ENCODE measurements around the gene MROH9. TPM values are rescaled to one million over a fixed set of nuclear protein-coding genes. Genes with fewer than 3 reads are reported as not detected.

Gene MROH9, protein sequence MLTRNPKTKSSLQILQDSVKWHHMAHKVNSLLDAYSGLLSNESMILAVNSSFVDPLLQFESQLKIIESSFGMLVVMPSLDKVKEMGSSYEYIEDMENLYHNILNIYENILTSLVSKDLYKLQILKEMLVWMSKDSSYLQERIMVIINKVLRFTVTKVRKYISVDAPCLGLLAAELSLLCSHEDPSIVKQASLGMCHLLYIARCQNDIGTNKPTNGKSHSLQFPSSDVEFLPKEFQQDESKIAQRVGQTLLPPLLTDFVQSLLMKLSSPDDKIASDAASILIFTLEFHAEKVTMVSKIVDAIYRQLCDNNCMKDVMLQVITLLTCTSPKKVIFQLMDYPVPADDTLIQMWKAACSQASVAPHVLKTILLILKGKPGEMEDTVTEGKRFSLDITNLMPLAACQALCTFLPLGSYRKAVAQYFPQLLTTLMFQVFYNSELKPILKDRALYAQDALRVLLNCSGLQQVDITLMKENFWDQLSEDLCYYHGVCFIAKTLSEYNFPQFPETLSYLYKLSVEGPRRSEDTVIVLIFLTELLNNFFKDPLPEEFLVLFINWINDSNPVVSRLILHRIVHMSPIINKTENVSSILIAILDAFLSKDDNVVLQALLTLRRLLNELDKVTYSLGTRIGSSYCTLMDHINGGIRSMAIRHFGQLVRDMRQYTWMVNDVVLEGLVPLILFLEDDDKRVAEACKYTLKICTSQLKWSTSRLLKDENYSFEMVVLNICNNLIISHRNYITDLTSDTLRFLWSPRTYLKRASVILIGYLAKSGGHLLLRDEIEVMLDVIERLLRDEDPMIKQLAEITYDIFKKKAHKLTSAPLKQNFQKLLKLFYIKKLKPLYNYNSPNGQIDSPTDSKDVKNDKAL
- total RNA-seq = not detected

- Histone ChIP-seq H3K4me3 (no peak within 1 kb of the TSS), H3K27me3 (no peaks in the 10 kb centered on the region), H3K4me1 (no peaks in the 10 kb centered on the region), H3K9me3 (no peaks in the 10 kb centered on the region), H3K36me3 (no peaks in the 10 kb centered on the region), H3K27ac (no peak within 1 kb of the TSS)
- DNase-seq (ENCODE audit: low spot score in 2 of 2) = no peak
- intact Hi-C loops (cut with DNase I) = no loop called here
- TF ChIP-seq, protein P1, sequence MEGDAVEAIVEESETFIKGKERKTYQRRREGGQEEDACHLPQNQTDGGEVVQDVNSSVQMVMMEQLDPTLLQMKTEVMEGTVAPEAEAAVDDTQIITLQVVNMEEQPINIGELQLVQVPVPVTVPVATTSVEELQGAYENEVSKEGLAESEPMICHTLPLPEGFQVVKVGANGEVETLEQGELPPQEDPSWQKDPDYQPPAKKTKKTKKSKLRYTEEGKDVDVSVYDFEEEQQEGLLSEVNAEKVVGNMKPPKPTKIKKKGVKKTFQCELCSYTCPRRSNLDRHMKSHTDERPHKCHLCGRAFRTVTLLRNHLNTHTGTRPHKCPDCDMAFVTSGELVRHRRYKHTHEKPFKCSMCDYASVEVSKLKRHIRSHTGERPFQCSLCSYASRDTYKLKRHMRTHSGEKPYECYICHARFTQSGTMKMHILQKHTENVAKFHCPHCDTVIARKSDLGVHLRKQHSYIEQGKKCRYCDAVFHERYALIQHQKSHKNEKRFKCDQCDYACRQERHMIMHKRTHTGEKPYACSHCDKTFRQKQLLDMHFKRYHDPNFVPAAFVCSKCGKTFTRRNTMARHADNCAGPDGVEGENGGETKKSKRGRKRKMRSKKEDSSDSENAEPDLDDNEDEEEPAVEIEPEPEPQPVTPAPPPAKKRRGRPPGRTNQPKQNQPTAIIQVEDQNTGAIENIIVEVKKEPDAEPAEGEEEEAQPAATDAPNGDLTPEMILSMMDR (IDR thresholded peaks at IDR 0.05) = no peak
Observed at GRCh38 chr1:170935231-170935630, at the start of gene MROH9. MROH9 (plus strand) TSS chr1:170935534; CDS start chr1:170945557, 10,023 bp downstream.

- H3K9me3 ChIP-seq = no peaks in the 10 kb centered on the region
- H3K4me3 ChIP-seq = no peak overlapping the region
- H3K4me1 ChIP-seq = peaks cover 0 to 9% of the 10 kb centered on the region in 2 donors
- H3K36me3 ChIP-seq = no peaks in the 10 kb centered on the region
- DNase-seq (ENCODE audit: low spot score in 2 of 2) = no peak
- intact Hi-C loops (cut with DNase I) = loop anchor here (5.0 to 10.0 kb wide), 3 partner anchors 42 to 881 kb away; no protein-coding TSS in a partner anchor
- TF ChIP-seq, protein P1 (IDR thresholded peaks at IDR 0.05) = no peak
- no peaks in the 10 kb centered on the region for H3K27me3 ChIP-seq
- no peak overlapping the region for H3K27ac ChIP-seq
Observed at GRCh38 chr1:170885551-170885950, 49.8 kb upstream of the MROH9 start.

- TF ChIP-seq, protein P1 (IDR thresholded peaks at IDR 0.05) = no peak
- Histone ChIP-seq H3K9me3 (no peaks in the 10 kb centered on the region), H3K4me3 (no peak overlapping the region), H3K36me3 (no peaks in the 10 kb centered on the region), H3K4me1 (peaks cover 0 to 9% of the 10 kb centered on the region in 2 donors), H3K27ac (no peak overlapping the region), H3K27me3 (no peaks in the 10 kb centered on the region)
- intact Hi-C loops (cut with DNase I) = loop anchor here (5.0 to 10.0 kb wide), 3 partner anchors 41 to 882 kb away; no protein-coding TSS in a partner anchor
- DNase-seq (ENCODE audit: low spot score in 2 of 2) = no peak
Observed at GRCh38 chr1:170886460-170886859, 48.9 kb upstream of the MROH9 start.

DNA sequence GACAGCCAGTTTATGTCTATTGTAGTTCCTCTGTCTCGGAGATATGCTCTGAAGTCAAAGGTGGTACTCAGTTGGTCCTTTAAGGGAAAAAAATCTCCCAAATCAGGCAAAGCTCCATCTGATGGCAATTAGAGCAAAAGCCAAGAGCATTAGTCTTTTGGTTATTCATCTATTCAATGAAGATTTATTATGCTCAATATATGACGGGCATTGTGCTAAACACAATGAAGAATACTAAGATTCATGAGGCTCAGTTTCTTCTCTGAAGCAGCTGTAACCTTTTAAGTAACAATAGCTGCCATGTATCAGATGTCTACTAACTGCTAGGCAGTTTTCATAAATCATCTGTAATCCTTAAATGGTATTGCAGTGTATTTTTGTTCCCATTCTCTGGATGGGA is 47.6 kb upstream of the MROH9 start:
- H3K27me3 ChIP-seq = no peaks in the 10 kb centered on the region
- no peak overlapping the region for H3K27ac ChIP-seq
- DNase-seq (ENCODE audit: low spot score in 2 of 2) = no peak
- intact Hi-C loops (cut with DNase I) = loop anchor here (5.0 to 10.0 kb wide), 3 partner anchors 40 to 883 kb away; no protein-coding TSS in a partner anchor
- no peak overlapping the region for H3K4me3 ChIP-seq
- no peaks in the 10 kb centered on the region for H3K9me3 ChIP-seq
- TF ChIP-seq, protein P1 (IDR thresholded peaks at IDR 0.05) = no peak
- no peaks in the 10 kb centered on the region for H3K36me3 ChIP-seq
- peaks cover 0 to 2% of the 10 kb centered on the region in 2 donors for H3K4me1 ChIP-seq

DNA sequence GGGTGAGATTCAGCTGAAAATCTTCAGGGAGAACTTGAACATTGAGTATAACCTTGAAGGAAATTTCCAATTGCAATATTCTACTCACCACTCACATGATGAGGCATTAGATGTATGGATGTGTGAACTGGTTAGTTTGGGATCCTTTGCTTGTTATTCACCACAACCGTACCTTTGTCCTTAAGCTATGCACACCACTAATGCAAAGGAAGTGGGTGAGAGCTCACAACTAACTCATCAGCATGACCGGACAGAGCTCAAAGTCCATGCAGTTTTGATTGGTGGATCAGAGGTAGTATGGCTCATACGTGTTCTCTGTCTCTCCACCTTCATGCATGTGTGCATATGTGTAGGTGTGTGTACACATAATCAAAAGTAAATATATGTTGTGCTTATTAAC is 43.5 kb upstream of the MROH9 start:
- Histone ChIP-seq H3K36me3 (no peaks in the 10 kb centered on the region), H3K27ac (no peak overlapping the region), H3K4me3 (no peak overlapping the region), H3K4me1 (no peaks in the 10 kb centered on the region), H3K27me3 (no peaks in the 10 kb centered on the region), H3K9me3 (no peaks in the 10 kb centered on the region)
- no peak for DNase-seq (ENCODE audit: low spot score in 2 of 2)
- intact Hi-C loops (cut with DNase I) = no loop called here
- TF ChIP-seq, protein P1 (IDR thresholded peaks at IDR 0.05) = no peak
